GM18873 (cell line): ENCODE results near the gene TSKU.
"Not testable (repeated sequence)": the region's sequence is repeated elsewhere in the genome, so short reads cannot be mapped to it uniquely, and the experiment has no call there.

Experiments
- ATAC-seq: cut with Tn5 transposase; IDR thresholded peaks from one replicate; pipeline ENCODE4 v1.9.1; 2021; ENCODE audit warnings: mild to moderate bottlenecking, moderate library complexity, moderate number of reproducible peaks; ENCODE audit not compliant: unreplicated experiment, low FRiP score

TSKU gene

DNA sequence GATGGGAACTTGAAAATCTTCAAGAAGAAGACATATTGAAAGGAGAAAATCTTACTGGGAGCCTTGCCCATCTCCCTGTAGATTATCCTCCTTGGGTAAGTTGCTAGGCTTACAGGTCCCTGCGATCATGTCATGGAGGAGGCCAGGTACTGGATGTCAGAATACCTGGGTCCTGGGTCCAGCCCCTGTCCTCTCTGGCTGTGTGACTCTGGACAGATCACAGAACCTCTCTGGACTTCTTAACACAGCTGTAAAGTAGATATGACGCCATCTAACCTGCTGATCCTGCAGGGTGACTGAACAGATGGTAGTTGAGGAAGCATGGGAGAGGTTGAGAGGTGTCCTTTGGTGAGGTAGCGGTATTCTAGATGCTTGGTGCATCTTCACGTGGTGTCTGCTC lies 4.1 kb downstream of the TSKU start:
- no peak for ATAC-seq

DNA sequence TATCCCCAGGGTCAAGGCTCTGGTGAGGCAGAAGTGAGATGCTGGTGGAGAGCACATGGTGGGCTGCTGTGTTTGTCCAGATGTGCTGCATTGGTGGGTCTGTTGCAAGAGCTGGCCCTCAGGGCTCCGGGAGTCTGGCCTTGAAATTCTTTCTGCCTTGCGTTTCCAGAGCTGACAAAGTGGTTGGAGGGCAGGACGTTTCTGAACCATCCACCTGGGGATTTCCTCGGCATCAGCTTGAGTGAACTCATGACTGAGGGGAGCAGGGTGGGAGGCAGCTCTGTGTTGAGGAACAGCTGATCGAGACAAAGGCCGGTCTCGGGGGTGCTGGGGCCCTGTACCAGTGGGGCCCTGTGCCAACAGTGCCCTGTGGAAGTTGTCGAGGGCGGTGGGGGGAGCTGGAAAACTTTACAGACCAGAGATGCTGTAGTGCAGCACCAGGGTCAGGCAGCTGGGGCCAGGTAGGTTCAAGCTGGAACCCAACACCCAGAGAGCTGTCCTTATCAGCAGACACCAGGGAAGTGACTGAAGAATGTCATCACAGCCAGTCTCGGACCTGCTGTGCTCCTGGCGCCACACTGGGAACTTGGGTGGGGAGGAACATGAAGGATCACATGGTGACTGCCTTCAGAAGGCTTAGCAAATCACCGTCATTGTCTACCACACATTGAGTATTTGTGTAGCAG lies 4.9 kb downstream of the TSKU start:
- no peak for ATAC-seq

- no peak for ATAC-seq
Measured at GRCh38 chr11:76788661-76789442, 5.7 kb downstream of the TSKU start.

DNA sequence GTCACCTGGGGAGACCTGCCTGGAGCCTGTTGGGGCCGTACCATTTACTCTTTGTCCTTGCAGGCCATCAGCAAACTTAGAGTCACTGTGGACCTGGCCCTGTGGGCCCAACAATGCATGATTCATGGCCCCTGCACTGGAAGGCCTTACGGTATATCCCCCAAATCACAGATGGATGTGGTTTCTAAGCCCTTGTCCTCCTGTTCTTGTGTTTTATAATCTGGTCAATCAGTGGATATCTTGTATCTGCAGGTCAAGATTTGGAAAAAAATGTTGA lies 6.2 kb downstream of the TSKU start:
- no peak for ATAC-seq

- ATAC-seq, result no peak
Measured at GRCh38 chr11:76790251-76790650, 7.1 kb downstream of the TSKU start.

GRCh38 chr11:76791002-76791770 lies 8.0 kb downstream of the TSKU start:
- ATAC-seq, result not testable (repeated sequence)

DNA sequence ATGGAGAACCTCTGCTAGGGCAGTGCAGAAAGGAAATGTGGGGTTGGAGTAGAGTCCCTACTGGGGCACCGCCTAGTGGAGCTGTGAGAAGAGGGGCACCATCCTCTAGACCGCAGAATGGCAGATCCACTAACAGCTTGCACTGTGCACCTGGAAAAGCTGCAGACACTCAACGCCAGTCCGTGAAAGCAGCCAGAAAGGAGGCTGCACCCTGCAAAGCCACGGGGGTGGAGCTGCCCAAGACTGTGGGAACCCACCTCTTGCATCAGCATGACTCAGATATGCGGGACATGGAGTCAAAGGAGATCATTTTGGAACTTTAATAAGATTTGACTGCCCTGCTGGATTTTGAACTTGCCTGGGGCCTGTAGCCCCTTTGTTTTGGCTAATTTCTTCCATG lies 8.7 kb downstream of the TSKU start:
- no peak for ATAC-seq

GRCh38 chr11:76792505-76793264 lies 9.5 kb downstream of the TSKU start:
- ATAC-seq, result no peak

- ATAC-seq, result no peak
Measured at GRCh38 chr11:76793391-76794291, 10.5 kb downstream of the TSKU start.

DNA sequence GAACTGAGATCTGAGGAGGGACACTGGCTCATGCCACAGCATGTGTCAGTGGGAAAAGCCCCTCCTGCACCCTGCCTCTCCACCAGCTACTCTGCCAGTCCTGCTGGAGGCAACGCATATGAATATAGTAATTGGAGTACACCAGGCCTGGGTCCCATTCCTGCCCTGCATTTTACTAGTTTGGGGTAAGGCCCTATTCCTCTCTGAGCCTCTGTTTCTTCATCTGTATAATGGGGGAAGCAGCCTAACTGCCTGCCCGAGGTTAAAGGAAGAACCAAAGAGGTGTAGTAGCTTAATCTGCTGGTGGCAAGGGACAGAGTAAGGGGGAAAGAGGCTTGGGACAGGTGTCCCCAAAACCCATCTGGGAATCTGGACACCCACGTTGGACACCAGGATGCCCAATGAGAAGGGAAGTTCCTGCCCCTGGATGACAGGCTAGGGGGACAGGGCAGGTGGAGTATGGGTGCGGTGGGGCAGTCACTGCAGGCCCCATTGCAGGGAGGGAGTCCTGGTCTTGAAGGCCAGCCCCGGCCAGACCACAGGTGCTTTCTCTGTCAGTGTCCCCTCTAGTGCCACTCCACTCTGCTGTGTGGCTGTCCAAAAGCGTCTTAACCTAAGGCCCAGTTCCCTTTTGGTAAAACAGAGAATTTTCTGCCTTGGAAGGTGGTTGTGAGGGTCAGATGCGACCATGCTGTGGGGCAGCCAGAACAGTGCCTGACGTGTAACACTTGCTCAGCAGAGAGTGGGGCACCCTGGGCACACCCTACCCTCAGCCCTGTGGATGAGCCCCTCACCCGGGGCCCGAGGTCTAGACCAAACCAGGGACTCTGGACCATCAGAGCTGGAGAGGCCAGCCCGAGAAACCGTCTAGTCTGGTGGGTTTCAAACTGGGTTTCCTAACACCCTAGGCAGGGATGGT lies 11.5 kb downstream of the TSKU start:
- no peak for ATAC-seq

- ATAC-seq, result no peak
Measured at GRCh38 chr11:76795290-76795935, 12.3 kb downstream of the TSKU start.

GRCh38 chr11:76795936-76796441 lies 12.8 kb downstream of the TSKU start:
- ATAC-seq, result no peak

DNA sequence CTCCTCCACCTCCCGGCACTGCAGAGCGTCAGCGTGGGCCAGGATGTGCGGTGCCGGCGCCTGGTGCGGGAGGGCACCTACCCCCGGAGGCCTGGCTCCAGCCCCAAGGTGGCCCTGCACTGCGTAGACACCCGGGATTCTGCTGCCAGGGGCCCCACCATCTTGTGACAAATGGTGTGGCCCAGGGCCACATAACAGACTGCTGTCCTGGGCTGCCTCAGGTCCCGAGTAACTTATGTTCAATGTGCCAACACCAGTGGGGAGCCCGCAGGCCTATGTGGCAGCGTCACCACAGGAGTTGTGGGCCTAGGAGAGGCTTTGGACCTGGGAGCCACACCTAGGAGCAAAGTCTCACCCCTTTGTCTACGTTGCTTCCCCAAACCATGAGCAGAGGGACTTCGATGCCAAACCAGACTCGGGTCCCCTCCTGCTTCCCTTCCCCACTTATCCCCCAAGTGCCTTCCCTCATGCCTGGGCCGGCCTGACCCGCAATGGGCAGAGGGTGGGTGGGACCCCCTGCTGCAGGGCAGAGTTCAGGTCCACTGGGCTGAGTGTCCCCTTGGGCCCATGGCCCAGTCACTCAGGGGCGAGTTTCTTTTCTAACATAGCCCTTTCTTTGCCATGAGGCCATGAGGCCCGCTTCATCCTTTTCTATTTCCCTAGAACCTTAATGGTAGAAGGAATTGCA lies 13.5 kb downstream of the TSKU start:
- ATAC-seq, result no peak

DNA sequence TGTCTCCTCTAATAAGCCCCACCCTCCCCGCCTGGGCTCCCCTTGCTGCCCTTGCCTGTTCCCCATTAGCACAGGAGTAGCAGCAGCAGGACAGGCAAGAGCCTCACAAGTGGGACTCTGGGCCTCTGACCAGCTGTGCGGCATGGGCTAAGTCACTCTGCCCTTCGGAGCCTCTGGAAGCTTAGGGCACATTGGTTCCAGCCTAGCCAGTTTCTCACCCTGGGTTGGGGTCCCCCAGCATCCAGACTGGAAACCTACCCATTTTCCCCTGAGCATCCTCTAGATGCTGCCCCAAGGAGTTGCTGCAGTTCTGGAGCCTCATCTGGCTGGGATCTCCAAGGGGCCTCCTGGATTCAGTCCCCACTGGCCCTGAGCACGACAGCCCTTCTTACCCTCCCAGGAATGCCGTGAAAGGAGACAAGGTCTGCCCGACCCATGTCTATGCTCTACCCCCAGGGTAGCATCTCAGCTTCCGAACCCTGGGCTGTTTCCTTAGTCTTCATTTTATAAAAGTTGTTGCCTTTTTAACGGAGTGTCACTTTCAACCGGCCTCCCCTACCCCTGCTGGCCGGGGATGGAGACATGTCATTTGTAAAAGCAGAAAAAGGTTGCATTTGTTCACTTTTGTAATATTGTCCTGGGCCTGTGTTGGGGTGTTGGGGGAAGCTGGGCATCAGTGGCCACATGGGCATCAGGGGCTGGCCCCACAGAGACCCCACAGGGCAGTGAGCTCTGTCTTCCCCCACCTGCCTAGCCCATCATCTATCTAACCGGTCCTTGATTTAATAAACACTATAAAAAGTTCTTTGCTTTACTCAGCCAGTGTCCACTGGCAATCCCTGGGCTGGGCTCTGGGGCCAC lies 14.4 kb downstream of the TSKU start:
- ATAC-seq, result no peak

GRCh38 chr11:76798202-76798581 lies 15.0 kb downstream of the TSKU start:
- no peak for ATAC-seq

GRCh38 chr11:76798671-76799065 lies 15.5 kb downstream of the TSKU start:
- ATAC-seq, result no peak
